DMS53 treated with DMSO at 0.1 percent for 48 hours (cell line): ENCODE results near the gene COLQ.
"Not testable (repeated sequence)": the region's sequence is repeated elsewhere in the genome, so short reads cannot be mapped to it uniquely, and the experiment has no call there.

ENCODE experiments used
- DNase-seq: peaks from one replicate; lab custom pipeline; 2025; ENCODE audit not compliant: unreplicated experiment; lab: John Stamatoyannopoulos, UW

COLQ gene

DNA sequence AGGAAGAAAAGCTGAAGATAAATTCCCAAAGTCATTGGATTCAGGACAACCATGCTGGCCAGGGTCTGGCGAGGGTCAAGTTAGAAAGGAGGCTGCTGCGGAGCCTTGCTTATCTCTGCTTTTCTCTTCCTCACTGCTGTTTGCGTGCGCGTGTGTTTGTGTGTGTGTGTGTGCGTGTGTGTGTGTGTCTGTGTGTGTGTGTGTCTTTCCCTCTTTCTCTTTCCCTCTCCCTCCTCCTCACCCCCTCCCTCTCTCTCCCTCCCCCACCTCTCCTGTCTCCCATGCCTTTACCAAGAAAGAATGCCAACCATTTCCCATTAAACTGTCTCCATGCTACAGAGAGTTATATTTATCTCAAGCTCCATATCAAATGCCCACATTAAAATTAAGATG is at the start of gene COLQ:
Gene COLQ, minus strand, starts transcription at position 134 of the 393 bp plus-strand sequence. Its CDS starts 81 bp downstream, at position 53.
- DNase-seq: no peak

DNA sequence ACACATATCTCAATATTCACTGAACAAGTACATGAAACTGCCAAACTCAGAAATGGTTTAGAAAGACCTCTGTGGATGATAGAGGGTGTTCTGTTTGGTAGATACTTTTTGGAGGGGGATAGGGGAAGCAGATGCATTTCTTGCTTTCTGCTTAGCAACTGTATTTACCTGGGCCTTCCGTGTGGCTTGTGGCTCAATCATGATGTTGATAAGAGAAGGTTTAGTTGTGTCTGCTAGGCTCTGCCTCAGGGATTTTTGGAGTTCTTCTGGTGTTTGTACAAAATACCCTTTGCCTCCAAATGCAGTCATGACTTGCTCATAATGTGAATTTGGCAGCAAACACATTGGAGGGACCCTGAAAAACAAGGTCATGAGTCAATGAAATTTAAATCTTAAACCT is 41.7 kb upstream of the COLQ start:
- DNase-seq: no peak

DNA sequence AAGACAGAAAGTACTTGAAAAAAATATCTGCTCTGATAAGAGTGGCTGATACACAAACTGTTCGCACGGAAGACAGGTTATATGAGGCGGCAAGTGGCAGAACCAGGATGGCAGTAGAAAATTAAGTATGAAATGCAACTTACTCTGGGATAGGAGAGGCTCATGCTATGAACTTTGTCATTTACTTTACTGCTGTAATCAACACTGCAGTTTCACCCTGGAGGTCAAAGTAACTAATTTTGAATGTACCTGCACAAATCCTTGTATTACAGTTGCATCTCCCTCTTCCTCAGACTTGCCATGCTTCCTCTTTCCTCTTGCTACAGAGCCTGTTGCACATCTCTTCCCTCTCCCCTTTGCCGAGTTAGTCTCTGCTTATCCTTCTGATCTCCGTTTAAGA is 41.1 kb upstream of the COLQ start:
- no peak for DNase-seq

DNA sequence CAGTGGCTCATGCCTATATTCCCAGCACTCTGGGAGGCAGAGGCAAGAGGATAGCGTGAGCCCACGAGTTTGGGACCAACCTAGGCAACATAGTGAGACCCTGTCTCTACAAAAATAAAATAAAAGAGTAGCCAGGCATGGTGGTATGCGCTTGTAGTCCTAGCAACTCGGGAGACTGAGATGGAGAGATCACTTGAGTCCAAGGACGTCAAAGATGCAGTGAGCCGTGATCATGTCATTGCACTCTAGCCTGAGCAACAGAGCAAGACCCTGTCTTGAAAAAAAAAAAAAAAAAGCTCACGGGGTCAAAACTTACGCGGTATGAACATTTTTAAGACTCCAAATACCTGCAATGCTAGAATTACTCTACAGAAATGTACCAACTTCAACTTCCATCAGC is 37.1 kb upstream of the COLQ start:
- no peak for DNase-seq

DNA sequence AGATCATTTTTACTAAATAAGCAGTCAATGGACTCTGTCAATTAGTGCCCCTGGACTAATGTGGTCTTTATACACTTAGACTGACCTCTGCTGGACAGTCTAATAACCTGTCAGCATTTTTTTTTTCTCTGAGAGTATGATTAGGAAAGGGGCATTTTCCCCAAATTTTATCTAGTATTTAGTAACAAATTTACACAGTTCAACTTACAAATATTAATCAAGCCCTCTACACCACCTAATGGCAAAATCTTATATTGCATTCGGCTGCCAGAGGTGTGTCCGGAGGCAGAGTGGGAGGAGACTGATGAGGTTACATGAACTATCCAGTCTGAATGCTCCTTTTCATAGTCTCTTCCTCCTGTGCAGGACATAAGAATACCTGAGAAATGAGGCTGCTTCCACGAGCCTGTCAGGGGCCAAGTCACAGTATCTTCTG is 36.0 kb upstream of the COLQ start:
- peak; percentile 38 for DNase-seq

DNA sequence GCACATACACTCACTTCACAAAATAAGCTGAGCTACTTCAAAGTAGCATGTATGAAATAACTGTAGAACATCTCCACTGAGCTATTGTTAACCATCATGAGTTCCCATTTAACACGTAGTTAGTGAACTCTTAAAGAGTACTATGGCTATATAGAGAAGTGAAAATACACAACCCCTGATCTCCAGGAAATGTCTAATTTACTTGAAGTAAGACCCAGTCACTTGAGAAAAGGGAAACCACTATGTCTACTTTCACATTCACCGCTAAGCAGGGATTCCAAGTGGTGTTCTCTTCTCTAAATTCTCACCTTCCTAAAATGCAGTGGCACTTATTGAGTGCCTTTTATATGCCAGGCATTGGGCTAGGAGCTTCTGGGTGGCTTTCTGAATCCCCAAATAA is 35.0 kb upstream of the COLQ start:
- DNase-seq: no peak

DNA sequence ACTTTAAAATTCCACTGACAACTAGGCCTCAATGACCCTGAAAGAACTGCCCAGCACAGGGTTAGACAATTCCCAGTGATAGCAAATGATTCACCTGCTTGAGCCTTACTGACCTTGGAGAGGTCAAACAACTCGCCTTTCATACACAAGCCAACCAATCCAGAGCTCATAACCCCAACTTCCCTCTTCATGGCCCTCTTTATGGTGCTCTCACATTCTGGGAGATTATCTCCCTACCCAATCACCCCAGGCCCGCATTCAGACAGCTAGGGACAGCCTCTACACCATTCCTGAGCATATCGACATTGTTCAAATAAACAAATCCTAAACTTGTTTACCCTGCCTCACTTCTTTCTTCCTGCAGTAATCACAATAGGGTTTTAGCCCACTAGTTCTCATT is 32.2 kb upstream of the COLQ start:
- no peak for DNase-seq

DNA sequence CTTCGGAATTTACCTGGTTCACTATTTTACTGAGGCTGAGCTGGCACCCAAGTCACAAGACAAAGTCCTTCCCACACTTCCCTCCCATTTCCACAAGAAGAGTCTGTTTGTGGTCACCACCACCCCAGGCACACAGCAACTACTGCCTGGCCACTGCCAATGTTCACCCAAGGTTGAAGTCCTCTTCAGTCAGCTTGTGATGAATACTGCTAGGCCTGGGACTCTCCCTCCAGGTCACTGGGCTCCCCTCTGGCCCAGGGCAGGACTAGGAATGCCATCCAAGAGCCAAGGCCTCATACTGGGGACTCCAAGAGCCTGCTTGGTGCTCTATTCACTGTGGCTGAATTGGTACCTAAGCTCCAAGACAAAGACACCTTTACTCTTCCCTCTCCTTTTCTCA is 30.4 kb upstream of the COLQ start:
- no peak for DNase-seq

DNA sequence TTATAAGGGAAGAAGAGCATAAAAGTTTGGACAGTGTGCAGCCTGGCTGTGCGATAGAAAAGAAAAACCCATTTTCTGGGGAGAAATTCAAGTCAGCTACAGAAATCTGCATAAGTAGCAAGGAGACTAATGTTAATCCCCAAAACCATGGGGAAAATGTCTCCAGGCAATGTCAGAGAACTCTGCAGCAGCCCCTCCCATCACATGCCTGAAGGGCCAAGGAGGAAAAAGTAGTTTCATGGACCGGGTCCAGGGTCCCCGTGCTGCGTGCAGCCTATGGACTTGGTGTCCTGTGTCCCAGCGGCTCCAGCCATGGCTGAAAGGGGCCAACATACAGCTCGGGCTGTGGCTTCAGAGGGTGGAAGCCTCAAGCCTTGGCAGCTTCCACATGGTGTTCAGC is 28.3 kb upstream of the COLQ start:
- no peak for DNase-seq

DNA sequence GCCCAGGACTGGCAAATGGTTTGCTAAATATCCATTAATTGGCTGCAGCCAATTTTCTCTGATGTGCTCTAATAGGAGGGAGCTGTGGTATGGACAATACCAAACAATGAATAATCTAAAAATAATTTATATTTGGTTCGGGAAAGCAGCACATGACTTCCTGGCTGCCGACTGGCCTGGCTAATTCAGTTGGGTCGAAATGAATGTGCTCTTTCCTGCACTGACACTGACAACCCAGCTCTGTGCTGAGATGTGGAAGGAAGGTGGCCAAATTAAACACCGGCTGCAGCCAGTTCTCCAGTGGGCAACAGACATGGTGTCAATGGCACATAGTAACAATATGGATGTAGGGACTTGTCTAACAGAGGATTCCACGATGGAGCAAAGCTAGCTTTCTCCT is 21.1 kb upstream of the COLQ start:
- DNase-seq: no peak

DNA sequence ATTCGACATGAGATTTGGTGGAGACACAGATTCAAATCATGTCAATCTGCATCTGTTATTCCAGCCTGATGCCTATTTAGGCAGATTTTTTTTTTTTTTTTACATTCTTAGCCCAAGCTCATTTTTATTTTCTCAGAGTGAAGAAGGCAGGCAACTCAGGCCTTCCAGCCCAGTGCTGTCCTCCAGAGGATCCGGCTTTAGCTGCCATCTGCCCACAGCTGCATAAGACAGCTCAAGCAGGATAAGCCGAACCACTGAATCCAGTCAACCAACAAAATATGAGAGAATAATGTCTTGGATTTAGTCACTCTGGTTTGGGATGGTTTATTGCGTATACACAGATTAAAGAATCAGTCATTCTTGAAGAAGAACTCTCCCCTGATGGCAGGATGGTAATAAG is 19.9 kb upstream of the COLQ start:
- no peak for DNase-seq

DNA sequence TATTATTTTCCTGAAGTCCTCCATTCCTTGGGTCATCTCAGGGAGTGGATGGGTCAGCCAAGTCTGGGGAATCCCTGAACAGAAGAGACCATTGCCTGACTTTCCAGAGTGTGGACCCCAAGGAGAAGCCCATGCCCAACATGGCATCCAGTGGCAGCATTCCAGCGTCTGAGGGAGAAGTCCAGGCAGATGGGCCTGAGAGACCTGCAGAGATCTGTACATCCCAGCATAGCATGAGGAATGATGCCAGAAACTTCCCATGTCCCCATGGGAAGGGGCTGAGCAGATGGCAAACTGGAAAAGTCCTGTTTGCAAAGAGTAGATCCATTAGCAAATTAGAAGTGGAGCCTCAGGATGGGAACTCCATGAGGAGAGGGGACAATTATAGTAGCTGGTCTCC is 17.6 kb upstream of the COLQ start:
- no peak for DNase-seq

DNA sequence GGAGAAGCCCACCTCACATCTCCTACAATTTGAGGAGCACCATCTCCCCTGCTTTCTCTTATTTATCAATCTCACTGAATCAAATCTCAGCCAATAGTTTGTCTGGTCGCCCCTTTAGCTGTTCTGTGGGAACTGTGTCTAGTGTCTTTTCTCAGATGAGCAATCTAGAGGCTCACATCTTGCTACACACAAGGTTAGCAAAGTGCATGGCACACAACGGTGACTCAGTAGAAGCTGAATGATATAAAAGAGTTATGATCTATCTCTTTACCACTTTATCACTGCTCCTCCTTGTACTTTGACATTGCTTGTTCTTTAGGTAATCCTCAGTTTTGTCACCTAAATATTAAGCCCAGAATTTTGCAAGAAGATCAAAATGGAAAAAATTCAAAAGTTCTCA is 16.8 kb upstream of the COLQ start:
- no peak for DNase-seq

DNA sequence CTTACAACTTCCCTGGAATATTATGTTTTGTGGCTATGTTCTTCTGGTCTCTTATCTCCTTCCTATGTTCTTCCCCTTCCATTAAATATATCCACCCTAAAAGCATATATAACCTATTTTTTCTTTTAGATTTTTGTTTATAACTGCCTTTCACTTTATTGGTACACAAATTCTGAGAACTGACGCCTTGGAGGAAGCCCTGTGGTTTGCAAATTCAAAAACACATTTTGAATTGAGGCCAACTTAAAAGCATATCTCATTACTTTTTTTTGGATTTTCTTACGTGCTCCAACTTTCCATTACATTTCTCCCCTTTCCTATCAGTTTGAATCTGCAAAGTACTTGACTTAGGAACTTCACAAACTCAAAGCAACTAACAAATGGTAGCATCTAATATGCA is 15.3 kb upstream of the COLQ start:
- DNase-seq: no peak

DNA sequence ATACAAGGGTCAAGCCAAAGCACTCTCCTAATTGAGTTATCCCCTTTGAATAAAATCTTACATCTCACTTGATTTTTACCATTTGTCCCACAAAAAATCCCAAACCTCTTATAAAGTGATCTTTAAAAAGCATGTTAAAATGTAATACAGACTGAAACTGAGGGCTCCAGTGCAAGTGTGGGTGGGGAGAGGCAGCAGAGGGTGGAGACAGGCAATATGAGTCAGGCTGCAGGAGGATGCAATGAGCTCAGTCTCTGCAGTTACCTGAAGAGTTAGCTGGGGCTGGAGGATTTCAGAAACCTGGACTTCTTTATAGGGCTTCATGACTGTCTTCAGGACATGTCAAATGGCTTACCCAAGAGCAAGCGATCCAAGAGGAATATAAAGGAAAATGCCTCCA is 14.2 kb upstream of the COLQ start:
- DNase-seq: no peak

DNA sequence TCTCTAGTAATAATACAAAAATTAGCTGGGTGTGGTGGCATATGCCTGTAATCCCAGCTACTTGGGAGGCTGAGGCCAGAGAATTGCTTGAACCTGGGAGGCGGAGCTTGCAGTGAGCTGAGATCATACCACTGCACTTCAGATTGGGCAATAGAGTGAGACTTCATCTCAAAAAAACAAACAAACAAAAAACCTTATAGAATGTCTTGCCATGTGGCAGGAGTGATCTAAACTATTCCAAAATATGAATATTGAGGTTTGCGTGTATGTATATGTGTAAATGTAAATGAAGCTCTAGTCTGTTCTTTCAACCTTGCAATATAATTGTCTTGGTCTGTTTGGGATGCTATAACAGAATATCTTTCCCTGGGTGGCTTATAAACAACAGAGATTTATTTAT is 11.1 kb upstream of the COLQ start:
- not testable (repeated sequence) for DNase-seq

DNA sequence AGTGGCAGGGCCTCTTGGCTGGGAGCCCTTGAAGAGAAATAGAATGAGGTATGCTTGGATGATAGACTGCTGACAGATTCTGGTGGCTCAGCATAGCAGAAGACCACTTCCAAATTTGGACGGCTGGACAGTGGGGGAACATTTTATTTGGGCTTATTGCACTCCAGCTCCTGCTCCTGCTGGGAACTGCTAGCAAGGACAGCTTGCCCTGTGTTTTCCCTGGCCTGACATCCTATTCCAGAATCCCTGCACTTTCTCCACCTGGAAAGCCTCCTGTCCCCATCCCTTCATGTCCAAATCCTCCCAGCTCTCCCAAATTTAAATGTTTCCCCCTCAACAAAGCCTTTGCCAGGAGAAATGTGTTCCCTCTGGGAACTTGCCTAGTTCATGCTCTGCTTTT is 9.8 kb upstream of the COLQ start:
- DNase-seq: no peak

DNA sequence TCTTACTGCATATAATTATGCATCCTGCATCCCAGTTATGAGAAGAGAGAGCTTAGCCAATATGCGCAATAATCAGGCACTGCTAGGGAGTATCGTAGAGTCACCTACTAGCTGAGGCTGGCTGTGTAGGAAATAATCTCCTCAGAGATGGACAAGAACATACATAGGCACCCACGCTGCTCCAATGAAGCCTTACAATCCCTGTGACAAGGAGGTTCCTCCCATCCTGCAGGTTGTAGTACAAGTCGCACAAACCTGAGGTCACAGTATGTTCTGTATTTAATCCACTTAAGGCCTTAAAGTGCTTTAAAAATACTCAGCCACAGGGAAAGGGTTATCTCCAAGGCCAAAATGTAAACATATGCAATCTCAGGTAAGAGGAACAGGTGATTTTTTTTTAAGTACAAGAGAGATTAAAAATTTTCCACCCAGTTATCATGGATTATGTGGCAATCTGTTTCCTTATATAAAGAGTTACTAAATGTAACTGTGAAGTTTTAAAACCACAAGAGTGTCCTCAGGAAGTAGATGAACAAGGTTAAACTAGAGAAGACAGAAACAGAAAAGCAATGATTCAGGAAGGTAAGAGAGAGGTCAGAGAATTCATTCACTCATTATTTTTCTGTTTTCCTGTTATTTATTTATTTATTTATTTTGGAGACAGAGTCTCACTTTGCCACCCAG is 7.5 kb upstream of the COLQ start:
- DNase-seq: no peak

DNA sequence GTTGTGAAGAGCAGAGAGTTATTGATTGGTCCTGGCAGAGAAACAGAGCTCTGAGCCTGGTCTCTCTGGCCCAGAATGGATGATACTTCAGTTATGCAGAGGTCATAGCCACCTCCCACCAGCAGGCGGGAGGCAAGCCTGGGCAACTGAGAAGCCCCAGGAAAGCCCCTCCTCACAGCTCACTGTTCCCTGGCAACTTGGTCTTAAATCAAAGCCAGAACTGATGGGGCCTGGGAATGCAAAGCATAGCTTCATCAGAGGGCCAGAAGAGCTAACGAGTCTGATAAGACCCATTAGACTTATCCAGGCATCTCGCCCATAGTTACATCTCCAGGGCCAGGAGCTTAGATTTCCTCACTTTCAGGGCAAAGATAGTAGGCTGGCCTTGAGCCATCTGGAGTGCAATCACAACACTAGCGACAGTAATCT is 5.5 kb upstream of the COLQ start:
- DNase-seq: no peak

DNA sequence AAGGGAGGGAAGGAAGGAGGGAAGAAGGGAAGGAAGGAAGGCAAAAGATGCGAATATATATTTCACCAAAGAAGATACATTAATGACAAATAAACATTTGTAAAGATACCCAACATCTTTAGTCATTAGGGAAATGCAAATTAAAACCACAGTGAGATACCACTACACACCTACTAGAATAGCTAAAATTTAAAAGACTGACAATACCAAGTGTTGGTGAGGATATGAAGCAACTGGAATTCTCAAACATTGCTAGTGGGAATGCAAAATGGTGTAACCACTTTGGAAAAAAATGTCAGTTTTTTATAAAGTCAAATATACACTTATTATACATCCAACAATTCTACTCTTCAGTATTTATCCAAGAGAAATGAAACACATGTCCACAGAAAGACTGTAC is 4.3 kb upstream of the COLQ start:
- DNase-seq: no peak

DNA sequence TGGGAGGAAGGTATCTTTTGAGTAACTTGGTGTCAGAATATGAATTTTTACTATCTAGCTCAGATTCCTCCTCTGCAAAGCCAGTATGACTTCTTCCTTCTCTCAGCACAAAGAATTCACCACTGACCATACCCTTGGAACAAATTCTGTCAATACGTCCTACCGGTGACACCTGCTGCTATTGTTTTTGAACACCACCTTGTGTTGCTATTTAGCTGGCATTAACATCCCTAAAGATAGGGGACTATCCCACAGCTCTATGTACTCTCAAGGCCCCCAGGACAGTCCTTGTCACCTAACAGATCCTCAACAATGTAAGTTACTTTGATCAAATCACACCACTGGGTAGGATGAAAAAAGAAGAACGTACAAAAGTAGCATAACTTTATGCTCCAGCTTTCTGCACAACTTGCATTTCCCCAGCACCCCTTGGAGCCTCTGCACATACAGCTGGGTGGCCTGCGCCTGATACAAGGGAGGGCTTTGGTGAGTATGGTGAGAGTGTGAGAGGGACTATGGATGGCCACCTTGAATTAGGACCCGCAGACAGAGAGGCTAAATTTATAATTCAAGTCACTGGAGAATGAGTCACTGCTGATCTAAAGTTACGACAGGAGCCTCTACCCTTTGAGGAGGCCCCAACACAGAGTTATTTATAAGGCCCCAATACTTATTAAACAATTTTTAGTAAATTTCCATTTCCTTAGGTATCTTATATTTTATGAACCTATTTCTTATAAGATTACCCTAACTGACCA is 2.3 kb upstream of the COLQ start:
- DNase-seq: no peak

DNA sequence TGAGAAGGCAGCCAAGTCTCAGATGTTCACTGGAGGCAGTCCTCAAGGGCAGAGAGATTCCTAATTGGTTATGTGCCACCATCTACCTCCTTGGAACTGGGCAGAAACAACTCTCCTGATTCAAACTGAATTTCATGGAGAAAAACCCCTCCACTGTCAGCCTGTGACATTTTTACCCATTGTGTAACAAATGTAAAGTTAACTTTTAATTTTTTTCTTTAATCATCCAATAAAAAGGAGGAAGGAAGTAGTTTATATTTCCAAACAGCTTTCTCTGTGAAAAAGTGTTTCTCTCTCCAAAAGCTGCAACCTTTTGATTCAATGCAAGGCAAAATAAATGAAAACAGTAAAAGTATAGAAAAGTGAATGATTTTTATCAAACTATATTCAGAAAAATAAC is 510 bp upstream of the COLQ start:
- no peak for DNase-seq
